GM12864 (cell line): ENCODE measurements around the gene MRPS34.

Source experiments
- DNase-seq: peaks from one replicate; pipeline ENCODE4 v3.0.0-alpha.2; 2011; ENCODE audit warnings: low read depth
- H3K4me3 ChIP-seq: 2 replicates; pipeline ENCODE4 v1.5.1; 2011; ENCODE audit warnings: mild to moderate bottlenecking, low read depth, low read length, control low read depth
- CTCF ChIP-seq: IDR thresholded peaks from 2 replicates; pipeline ENCODE4 v1.5.1; 2011; ENCODE audit warnings: low read depth, mild to moderate bottlenecking, moderate library complexity, low read length, control low read depth, inconsistent platforms; ENCODE audit errors: missing control alignments

Gene MRPS34

GRCh38 chr16:1747934-1748333, 25.0 kb downstream of the MRPS34 start:
- no peak overlapping the region for H3K4me3 ChIP-seq
- TF ChIP-seq CTCF: no peak

GRCh38 chr16:1746693-1747195, 26.2 kb downstream of the MRPS34 start:
- H3K4me3 ChIP-seq: no peak overlapping the region
- no peak for DNase-seq
- no peak for TF ChIP-seq CTCF

More at GRCh38 chr16:1747934-1748333, 25.0 kb downstream of the MRPS34 start:
- no peak for DNase-seq

DNA sequence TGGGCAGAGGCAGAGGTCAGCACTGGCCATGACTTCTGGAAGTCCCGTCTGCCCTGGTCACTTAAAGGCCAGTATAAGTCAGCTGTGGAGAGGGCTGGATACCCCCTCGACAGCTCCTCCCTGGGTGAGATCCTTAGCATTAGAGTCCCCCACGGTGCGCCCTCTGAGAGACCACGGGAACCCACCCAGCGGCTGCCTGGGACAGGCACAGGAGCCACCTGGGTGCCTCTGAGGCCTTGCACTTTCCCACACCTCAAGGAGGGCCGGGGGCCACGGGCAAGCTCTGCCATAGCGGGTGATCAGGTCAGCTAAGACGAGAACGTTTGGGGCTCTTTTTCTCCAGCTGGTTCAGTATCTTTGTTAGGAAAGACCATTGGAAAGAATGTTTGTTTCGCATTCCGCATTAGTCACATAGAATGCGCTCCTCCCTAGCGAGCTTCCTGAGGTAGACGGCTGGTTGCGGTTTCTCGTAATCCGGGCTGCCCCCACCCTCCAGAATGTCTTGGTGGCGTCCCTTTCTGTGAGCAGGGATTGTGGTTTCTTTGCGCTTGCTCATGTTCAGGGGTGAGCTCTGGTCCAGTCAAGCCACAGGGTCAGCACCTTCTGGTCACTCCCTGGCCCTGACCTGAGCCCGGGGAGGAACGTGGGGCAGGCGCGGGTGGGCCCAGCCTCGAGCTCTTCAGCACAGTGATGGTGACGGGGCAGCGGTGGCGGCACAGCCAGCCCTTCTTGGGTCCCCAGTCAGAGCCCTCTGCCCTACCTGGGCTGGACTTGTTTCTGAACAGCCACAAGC, 26.8 kb downstream of the MRPS34 start:
- DNase-seq: no peak
- no peak for TF ChIP-seq CTCF
- H3K4me3 ChIP-seq: no peak overlapping the region

DNA sequence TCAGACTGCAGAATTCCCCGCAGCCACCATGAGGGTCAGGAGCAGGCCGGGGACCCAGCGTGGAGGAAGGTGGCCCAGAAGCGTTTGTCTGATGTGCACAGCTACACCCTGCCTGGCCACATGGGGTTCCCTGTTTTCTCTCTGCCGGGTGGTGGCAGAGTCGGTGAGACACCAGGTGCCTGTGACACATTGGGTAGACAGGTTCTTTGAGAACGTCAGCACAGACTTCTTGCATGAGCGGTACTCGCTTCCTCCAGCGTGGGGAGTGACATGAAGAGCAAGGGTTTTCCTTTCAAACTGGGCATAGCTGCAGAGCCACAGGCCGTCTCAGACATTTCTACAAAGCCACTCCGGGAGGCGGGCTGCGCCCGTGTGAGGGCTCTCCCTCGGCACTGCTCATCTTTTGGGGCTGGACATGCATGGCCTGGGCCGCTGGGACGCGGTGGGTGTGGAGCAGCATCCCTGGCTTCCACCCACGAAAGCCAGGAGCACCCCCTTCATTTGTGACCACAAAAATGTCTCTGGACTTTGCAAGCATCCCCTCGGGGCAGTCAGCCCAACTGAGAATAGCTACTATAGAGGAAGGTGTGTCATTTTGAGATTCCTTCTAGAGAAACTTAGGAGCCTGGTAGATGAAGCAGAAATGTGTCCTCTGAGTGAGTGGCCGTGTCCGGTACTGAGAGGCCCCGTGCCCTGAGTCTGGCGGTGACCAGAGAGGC, 27.6 kb downstream of the MRPS34 start:
- no peak overlapping the region for H3K4me3 ChIP-seq
- DNase-seq: no peak
- TF ChIP-seq CTCF: no peak

- no peak for DNase-seq
- H3K4me3 ChIP-seq: no peak overlapping the region
- TF ChIP-seq CTCF: no peak
These were observed 28.5 kb downstream of the MRPS34 start for GRCh38 chr16:1744338-1744840.

GRCh38 chr16:1743376-1744337, 29.3 kb downstream of the MRPS34 start:
- H3K4me3 ChIP-seq: no peak overlapping the region
- TF ChIP-seq CTCF: no peak
- DNase-seq: no peak
